GM10847 (cell line): ENCODE data around the gene GPC1.

ENCODE experiments used
- POLR2A ChIP-seq: IDR thresholded peaks from 2 replicates; pipeline ENCODE4 v1.6.1; 2011; ENCODE audit not compliant: insufficient read length; ENCODE audit errors: extremely low read depth

Gene GPC1, protein sequence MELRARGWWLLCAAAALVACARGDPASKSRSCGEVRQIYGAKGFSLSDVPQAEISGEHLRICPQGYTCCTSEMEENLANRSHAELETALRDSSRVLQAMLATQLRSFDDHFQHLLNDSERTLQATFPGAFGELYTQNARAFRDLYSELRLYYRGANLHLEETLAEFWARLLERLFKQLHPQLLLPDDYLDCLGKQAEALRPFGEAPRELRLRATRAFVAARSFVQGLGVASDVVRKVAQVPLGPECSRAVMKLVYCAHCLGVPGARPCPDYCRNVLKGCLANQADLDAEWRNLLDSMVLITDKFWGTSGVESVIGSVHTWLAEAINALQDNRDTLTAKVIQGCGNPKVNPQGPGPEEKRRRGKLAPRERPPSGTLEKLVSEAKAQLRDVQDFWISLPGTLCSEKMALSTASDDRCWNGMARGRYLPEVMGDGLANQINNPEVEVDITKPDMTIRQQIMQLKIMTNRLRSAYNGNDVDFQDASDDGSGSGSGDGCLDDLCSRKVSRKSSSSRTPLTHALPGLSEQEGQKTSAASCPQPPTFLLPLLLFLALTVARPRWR

GRCh38 chr2:240435457-240435947 lies at the start of gene GPC1:
TSS of gene GPC1 (plus strand) at chr2:240435663. CDS start at chr2:240435919, 256 bp downstream.
- TF ChIP-seq POLR2A: no peak

GRCh38 chr2:240386326-240386725 lies 49.1 kb upstream of the GPC1 start:
- TF ChIP-seq POLR2A: no peak

DNA sequence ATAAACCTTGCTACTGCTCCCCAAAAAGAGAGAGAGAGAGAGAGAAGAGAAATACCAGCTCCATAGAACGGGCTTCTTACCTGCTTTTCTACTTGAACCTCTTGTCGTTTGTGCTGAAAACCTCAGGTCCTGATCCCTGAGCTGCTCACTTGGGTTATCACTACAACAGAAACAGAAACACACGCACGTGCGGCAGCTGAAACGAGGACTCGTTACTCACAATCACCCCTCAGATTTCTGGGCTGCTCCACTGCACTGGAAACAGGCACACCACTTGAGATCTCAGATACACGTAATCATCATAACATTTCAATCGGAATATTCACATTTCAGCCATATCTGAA lies 48.2 kb upstream of the GPC1 start:
- no peak for TF ChIP-seq POLR2A

- no peak for TF ChIP-seq POLR2A
Observed at GRCh38 chr2:240387669-240388358, 47.6 kb upstream of the GPC1 start.

GRCh38 chr2:240388471-240389301 lies 46.8 kb upstream of the GPC1 start:
- TF ChIP-seq POLR2A: no peak

GRCh38 chr2:240389302-240389805 lies 46.1 kb upstream of the GPC1 start:
- no peak for TF ChIP-seq POLR2A

- TF ChIP-seq POLR2A: no peak
Observed at GRCh38 chr2:240390091-240391073, 45.1 kb upstream of the GPC1 start.

DNA sequence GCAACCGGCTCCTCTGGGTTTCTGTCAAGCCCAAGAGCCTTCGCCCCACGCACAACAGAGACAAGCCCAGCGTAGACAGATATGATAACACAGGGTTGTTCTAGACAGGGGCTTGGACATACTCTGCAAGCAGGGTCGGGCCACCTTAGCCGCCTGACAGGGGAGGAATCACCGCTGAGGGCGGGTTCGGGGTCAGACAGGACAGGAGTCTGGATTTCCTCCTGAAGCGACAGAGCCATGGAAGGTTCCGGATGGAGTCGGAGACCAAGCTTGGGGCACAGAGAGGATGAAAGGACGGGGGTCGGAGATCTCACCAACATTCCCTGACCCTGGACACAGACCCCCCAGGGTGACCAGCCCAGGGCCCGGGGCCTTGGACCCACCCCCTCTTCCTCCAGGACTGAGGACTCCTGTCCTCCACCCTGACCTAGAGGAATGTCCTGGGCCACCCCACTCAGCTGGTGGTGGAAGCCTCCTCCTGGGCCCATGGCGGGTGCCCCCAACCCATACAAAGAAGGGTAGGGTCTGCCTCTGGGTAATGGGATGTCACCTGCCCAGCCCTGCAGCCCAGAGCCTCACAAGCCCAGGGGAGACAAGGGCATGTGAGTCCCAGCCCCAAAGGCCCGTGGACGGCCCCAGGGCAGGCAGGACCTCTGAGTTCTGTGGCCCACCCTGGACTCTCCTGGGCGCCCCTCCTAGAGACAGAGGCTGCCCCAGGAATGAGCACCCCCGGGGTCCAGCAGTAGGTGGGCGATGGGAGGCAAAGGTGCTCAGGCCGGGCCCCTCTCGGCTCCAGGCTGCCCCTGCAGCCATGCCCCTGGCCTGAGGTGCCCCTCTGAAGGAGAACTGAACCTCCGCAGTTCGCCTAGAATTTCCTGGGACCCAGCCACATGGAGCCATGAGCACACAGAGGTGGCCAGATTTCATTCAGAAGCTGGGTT lies 44.1 kb upstream of the GPC1 start:
- no peak for TF ChIP-seq POLR2A

- TF ChIP-seq POLR2A: no peak
Observed at GRCh38 chr2:240392084-240392947, 43.1 kb upstream of the GPC1 start.

DNA sequence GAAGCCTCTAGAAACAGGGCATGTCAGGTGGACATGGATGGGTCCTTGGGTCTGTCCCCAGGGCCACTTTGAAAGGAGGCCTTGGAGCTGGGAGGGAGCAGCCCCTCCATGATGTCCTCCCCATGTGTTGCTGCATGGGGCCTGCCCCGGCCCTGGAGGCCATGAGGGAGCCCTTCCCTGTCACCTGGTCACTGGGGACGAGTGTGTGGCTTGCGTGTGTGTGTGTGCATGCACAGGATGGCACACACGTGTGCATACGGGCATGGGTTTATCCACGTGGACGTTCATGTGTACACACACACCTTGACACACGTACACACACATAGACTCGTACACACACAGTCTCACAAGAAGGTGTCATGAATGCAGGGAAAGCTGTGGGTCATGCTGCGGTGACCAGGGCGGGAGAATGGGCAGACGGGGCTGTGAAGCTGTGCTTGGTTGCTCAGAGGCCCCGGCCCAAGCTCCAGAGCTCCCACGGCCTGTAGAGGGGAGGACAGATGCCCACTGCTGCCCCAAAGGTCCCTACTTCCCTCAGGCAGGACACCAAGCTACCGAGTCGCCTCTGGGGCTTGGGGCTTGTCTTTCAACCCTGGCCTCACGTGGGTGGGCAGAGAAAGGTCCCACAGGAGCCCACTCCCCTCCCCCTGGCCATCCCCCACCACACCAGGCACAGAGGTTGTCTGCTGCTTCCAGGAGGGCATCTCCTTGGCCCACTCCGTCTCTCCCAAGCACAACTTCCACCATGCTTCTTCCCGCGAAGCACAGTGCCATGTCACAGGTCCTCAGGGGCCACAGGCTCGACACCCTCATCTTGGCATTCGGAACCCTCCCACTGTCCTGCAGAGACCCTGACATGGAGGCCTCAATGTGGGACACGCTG lies 42.3 kb upstream of the GPC1 start:
- no peak for TF ChIP-seq POLR2A

DNA sequence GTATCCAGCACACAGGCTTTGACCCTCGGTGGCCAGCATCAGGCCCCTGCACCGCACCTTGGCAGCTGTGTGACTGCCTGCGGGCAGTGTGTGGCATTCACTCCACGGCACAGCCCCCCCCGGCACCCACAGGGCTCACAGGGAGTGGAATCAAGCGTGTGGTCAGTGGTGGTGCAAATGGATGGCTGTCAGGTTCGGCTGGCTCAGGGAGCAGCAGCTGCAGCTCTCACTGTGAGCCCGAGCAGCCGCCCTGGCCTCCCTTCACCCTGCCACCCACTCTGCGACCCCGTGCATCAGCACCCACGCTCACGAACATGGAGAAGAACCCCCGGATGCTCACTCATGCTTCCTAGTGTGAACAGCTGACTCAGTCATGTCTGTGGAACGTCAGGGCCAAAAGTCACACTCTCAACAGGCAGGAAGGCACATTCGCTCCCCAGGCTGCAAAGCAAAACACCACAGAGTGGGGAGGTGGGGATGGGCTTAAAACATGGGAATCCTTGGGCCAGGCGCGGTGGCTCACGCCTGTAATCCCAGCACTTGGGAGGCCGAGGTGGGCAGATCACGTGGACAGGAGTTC lies 41.5 kb upstream of the GPC1 start:
- TF ChIP-seq POLR2A: no peak
